ENCODE data around the gene ZBTB37. TPM values are rescaled to one million over a fixed set of nuclear protein-coding genes. Genes with fewer than 3 reads are reported as not detected.
A peak's percentile ranks its signal among the peaks of the same experiment; 100 is the strongest.

ZBTB37 gene
- total and polyA plus RNA-seq, 9 of the 15 experiments (the other 6 are each of a cell fraction or from before 2014, with no cell fraction given): 1.3 to 13.9 (median 5.4) TPM

GRCh38 chr1:173868266-173869020, at the start of gene ZBTB37 (continued):
- TF ChIP-seq ETS1 (conservative IDR thresholded peaks at IDR 0.05; ENCODE audit: control insufficient read depth, low read depth, low read length) (no peak; the same call in 1 of the 2 replicates), ZNF609 (CRISPR knock-in tag; IDR thresholded peaks at IDR 0.05; ENCODE audit: borderline replicate concordance) (no peak), FOXP4 (CRISPR knock-in tag; IDR thresholded peaks at IDR 0.05; ENCODE audit: borderline replicate concordance) (no peak), HBP1 (CRISPR knock-in tag; IDR thresholded peaks at IDR 0.05) (no peak), ZNF212 (CRISPR knock-in tag; IDR thresholded peaks at IDR 0.05) (no peak), ZSCAN29 (IDR thresholded peaks at IDR 0.05) (peak; percentile 75; the same call in 1 of the 2 replicates), UBTF (IDR thresholded peaks at IDR 0.05; ENCODE audit: borderline replicate concordance in 1 of 2, low read depth in 2 of 2, low read length in 2 of 2) (no peak), DPF2 (IDR thresholded peaks at IDR 0.05) (peak; percentile 66), MTF1 (CRISPR knock-in tag; IDR thresholded peaks at IDR 0.05; ENCODE audit: borderline replicate concordance) (no peak), RBFOX2 (IDR thresholded peaks at IDR 0.05; ENCODE audit: low read depth, low read length) (peak; percentile 48), ZNF561 (CRISPR knock-in tag; conservative IDR thresholded peaks at IDR 0.05) (no peak), ZNF23 (CRISPR knock-in tag; IDR thresholded peaks at IDR 0.05) (no peak)

All from K562 (cell line).